Liver (tissue), 9 donors: Measurements from ENCODE around the gene TRMT1. TPM values are rescaled to one million over a fixed set of nuclear protein-coding genes. Genes with fewer than 3 reads are reported as not detected.

Experiments
- DNase-seq: peaks from one replicate; pipeline ENCODE4 v3.0.0-alpha.2; 2017; ENCODE audit warnings: low spot score
- H3K27ac ChIP-seq, 2 donors: one replicate each; pipeline ENCODE4 v1.7.0; 2013; ENCODE audit warnings: inconsistent platforms in 2 of 2, low read length in 2 of 2, control low read depth in 1 of 2, low read depth in 1 of 2, mild to moderate bottlenecking in 1 of 2
- H3K27me3 ChIP-seq, 4 donors: one replicate each; pipeline versions ENCODE4 v1.6.1 to v1.7.0; 2013; ENCODE audit warnings: low read length in 3 of 4, inconsistent platforms in 1 of 4, mild to moderate bottlenecking in 1 of 4, moderate library complexity in 1 of 4; ENCODE audit not compliant: control insufficient read depth in 4 of 4, insufficient read depth in 4 of 4
- H3K36me3 ChIP-seq, 4 donors: one replicate each; pipeline versions ENCODE4 v1.6.1 to v1.7.0; 2013; ENCODE audit warnings: low read length in 3 of 4, mild to moderate bottlenecking in 3 of 4, low read depth in 1 of 4, moderate library complexity in 1 of 4; ENCODE audit not compliant: control insufficient read depth in 4 of 4, insufficient read depth in 3 of 4
- H3K4me1 ChIP-seq, 4 donors: one replicate each; pipeline versions ENCODE4 v1.6.1 to v1.7.0; 2013; ENCODE audit warnings: low read length in 3 of 4, mild to moderate bottlenecking in 3 of 4, moderate library complexity in 1 of 4; ENCODE audit not compliant: control insufficient read depth in 4 of 4, insufficient read depth in 4 of 4
- H3K4me3 ChIP-seq, 3 donors: one replicate each; pipeline versions ENCODE4 v1.6.1 to v1.7.0; 2013; ENCODE audit warnings: low read length in 3 of 3, control low read depth in 1 of 3, low read depth in 1 of 3, mild to moderate bottlenecking in 1 of 3
- H3K9ac ChIP-seq, 2 donors: one replicate each; pipeline ENCODE4 v1.7.0; 2013; ENCODE audit warnings: low read length in 2 of 2, mild to moderate bottlenecking in 2 of 2, moderate library complexity in 2 of 2, control low read depth in 1 of 2, low read depth in 1 of 2
- H3K9me3 ChIP-seq, 4 donors: one replicate each; pipeline versions ENCODE4 v1.6.1 to v1.7.0; 2013; ENCODE audit warnings: low read length in 3 of 4; ENCODE audit not compliant: control insufficient read depth in 4 of 4
- CTCF ChIP-seq: fragments of 150-350 bp; IDR thresholded peaks from 2 replicates; pipeline ENCODE4 v1.5.1; 2017; ENCODE audit warnings: improper control_type of control experiment, low read depth, low read length; ENCODE audit not compliant: missing input control
- EGR1 ChIP-seq, 2 donors: IDR thresholded peaks; 2 replicates each; pipeline ENCODE4 v1.6.1; 2016 to 2018; ENCODE audit warnings: antibody characterized with exemption in 2 of 2, low read depth in 2 of 2
- FOXA1 ChIP-seq: IDR thresholded peaks from 2 replicates; pipeline ENCODE4 v1.6.1; 2016; ENCODE audit warnings: antibody characterized with exemption
- FOXA2 ChIP-seq: IDR thresholded peaks from 2 replicates; pipeline ENCODE4 v1.6.1; 2016; ENCODE audit warnings: antibody characterized with exemption
- GABPA ChIP-seq, 2 donors: IDR thresholded peaks in 1 of 2; conservative IDR thresholded peaks in 1 of 2; 2 replicates each; pipeline ENCODE4 v1.6.1; 2016; ENCODE audit warnings: antibody characterized with exemption in 2 of 2, mild to moderate bottlenecking in 1 of 2, moderate library complexity in 1 of 2
- HNF4A ChIP-seq, 2 donors: conservative IDR thresholded peaks; 2 replicates each; pipeline ENCODE4 v1.6.1; 2016; ENCODE audit warnings: antibody characterized with exemption in 2 of 2, mild to moderate bottlenecking in 2 of 2
- HNF4G ChIP-seq: IDR thresholded peaks from 2 replicates; pipeline ENCODE4 v1.6.1; 2016; ENCODE audit warnings: antibody characterized with exemption
- JUND ChIP-seq, 2 donors: IDR thresholded peaks; 2 replicates each; pipeline ENCODE4 v1.6.1; 2016; ENCODE audit warnings: antibody characterized with exemption in 2 of 2
- MAX ChIP-seq: IDR thresholded peaks from 2 replicates; pipeline ENCODE4 v1.6.1; 2016; ENCODE audit warnings: antibody characterized with exemption
- NR2F2 ChIP-seq: IDR thresholded peaks from 2 replicates; pipeline ENCODE4 v1.6.1; 2016; ENCODE audit warnings: antibody characterized with exemption
- RAD21 ChIP-seq, 2 donors: IDR thresholded peaks; 2 replicates each; pipeline ENCODE4 v1.6.1; 2016; ENCODE audit warnings: antibody characterized with exemption in 2 of 2, mild to moderate bottlenecking in 2 of 2
- RXRA ChIP-seq, 2 donors: IDR thresholded peaks; 2 replicates each; pipeline ENCODE4 v1.6.1; 2017 to 2018; ENCODE audit warnings: antibody characterized with exemption in 2 of 2, mild to moderate bottlenecking in 1 of 2
- SP1 ChIP-seq: IDR thresholded peaks from 2 replicates; pipeline ENCODE4 v1.6.1; 2018; ENCODE audit warnings: antibody characterized with exemption, mild to moderate bottlenecking
- TAF1 ChIP-seq: conservative IDR thresholded peaks from 2 replicates; pipeline ENCODE4 v1.6.1; 2016; ENCODE audit warnings: antibody characterized with exemption, mild to moderate bottlenecking
- YY1 ChIP-seq: IDR thresholded peaks from 2 replicates; pipeline ENCODE4 v1.6.1; 2016; ENCODE audit warnings: antibody characterized with exemption, mild to moderate bottlenecking
- WGBS: extraction: QIAGEN DNeasy Blood & Tissue Kit; methylation state at CpG from one replicate; pipeline ENCODE4 v1.1.7; 2013; 5-methylcytosine and 5-hydroxymethylcytosine counted together
- polyA plus RNA-seq, 2 donors: library from polyadenylated mRNA; stranded (reverse) in 1 of 2; unstranded in 1 of 2; fragments of 200-250 nt in 1 of 2; fragments of >200 nt in 1 of 2; fragmentation: Nextera tagmentation in 1 of 2; extraction: Ambion mirVana in 1 of 2; gene quantifications; one replicate each; pipeline versions ENCODE4 v1.2.1 to v1.2.3, GENCODE V29; 2013 to 2015
- total RNA-seq, 2 donors: library from RNA; depleted of rRNA; stranded (reverse); fragments of >200 nt; gene quantifications; one replicate each; pipeline ENCODE4 v1.2.3, GENCODE V29; 2014
- TF ChIP-seq, protein P1 (sequence below): IDR thresholded peaks from 2 replicates; pipeline ENCODE4 v1.6.1; 2016; ENCODE audit warnings: antibody characterized with exemption
- TF ChIP-seq, protein P2 (sequence below): IDR thresholded peaks from 2 replicates; pipeline ENCODE4 v1.6.1; 2016; ENCODE audit warnings: antibody characterized with exemption
- TF ChIP-seq, protein P3 (sequence below): IDR thresholded peaks from 2 replicates; pipeline ENCODE4 v1.6.1; 2016; ENCODE audit warnings: antibody characterized with exemption, mild to moderate bottlenecking
- donor health status: healthy.
- donor health status: healthy.
- donor health status: healthy.
- donor health status: healthy.
- donor health status: healthy.

TRMT1 gene
- total and polyA plus RNA-seq, 4 donors = 8.3 to 15.6 (median 11.7) TPM

DNA sequence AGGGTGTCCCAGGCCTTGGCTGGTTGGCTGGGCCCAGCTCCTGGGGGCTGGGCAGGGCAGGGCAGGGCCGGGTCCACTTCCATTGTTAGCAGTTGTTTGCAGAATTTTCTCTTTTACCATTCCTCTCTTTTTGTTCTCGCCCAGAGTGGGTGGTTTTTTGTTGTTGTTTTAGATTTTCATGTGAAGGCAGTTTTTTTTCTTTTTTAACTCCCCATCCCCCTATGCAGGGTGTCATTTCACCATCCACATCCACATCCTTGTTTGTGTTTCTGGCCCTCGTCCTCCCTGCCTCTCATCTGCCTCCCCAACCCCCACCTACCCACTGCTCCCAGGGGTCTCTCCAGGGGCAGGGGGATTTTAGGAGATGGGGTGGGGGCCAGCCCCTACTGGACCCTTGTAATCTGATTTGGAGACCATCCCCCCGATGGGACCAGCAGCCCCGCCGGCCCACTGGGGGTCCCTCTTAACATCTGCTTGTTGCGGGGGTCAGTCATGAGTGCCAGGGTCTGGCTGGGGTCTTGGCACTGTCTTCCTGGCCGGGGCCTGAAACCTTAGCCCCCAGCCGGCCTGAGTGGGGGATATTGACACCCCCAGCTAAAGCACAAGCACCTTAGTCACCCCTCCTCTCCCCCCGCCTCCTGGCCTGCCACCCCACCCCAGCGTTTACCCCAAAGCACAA is 23.2 kb upstream of the TRMT1 start:
- Histone ChIP-seq H3K27ac (no peak overlapping the region), H3K9me3 (no peaks in the 10 kb centered on the region), H3K4me1 (no peaks in the 10 kb centered on the region), H3K9ac (no peak overlapping the region), H3K4me3 (no peak overlapping the region), H3K36me3 (peaks cover 12 to 43% (median 17%) of the 10 kb centered on the region in 4 donors), H3K27me3 (no peaks in the 10 kb centered on the region)
- WGBS = 79% methylated on average over 11 of the region's 11 CpGs
- TF ChIP-seq NR2F2 (no peak), TAF1 (no peak)
- DNase-seq = no peak

GRCh38 chr19:13138916-13139198 is 22.3 kb upstream of the TRMT1 start:
- no peak for DNase-seq
- TF ChIP-seq SP1 = no peak
- no peak for TF ChIP-seq JUND (IDR thresholded peaks at IDR 0.05)
- no peak for TF ChIP-seq RXRA (IDR thresholded peaks at IDR 0.05)
- no peak for TF ChIP-seq MAX
- no peak for TF ChIP-seq GABPA (IDR thresholded peaks at IDR 0.05 in 1 of 2, conservative IDR thresholded peaks at IDR 0.05 in 1 of 2)
- TF ChIP-seq EGR1 (IDR thresholded peaks at IDR 0.05; ENCODE audit: low read depth in 2 of 2) = no peak
- no peak for TF ChIP-seq HNF4G
- TF ChIP-seq YY1 = no peak
- TF ChIP-seq, protein P1, sequence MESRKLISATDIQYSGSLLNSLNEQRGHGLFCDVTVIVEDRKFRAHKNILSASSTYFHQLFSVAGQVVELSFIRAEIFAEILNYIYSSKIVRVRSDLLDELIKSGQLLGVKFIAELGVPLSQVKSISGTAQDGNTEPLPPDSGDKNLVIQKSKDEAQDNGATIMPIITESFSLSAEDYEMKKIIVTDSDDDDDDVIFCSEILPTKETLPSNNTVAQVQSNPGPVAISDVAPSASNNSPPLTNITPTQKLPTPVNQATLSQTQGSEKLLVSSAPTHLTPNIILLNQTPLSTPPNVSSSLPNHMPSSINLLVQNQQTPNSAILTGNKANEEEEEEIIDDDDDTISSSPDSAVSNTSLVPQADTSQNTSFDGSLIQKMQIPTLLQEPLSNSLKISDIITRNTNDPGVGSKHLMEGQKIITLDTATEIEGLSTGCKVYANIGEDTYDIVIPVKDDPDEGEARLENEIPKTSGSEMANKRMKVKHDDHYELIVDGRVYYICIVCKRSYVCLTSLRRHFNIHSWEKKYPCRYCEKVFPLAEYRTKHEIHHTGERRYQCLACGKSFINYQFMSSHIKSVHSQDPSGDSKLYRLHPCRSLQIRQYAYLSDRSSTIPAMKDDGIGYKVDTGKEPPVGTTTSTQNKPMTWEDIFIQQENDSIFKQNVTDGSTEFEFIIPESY = no peak
- TF ChIP-seq, protein P2, sequence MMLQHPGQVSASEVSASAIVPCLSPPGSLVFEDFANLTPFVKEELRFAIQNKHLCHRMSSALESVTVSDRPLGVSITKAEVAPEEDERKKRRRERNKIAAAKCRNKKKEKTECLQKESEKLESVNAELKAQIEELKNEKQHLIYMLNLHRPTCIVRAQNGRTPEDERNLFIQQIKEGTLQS = no peak
- TF ChIP-seq, protein P3, sequence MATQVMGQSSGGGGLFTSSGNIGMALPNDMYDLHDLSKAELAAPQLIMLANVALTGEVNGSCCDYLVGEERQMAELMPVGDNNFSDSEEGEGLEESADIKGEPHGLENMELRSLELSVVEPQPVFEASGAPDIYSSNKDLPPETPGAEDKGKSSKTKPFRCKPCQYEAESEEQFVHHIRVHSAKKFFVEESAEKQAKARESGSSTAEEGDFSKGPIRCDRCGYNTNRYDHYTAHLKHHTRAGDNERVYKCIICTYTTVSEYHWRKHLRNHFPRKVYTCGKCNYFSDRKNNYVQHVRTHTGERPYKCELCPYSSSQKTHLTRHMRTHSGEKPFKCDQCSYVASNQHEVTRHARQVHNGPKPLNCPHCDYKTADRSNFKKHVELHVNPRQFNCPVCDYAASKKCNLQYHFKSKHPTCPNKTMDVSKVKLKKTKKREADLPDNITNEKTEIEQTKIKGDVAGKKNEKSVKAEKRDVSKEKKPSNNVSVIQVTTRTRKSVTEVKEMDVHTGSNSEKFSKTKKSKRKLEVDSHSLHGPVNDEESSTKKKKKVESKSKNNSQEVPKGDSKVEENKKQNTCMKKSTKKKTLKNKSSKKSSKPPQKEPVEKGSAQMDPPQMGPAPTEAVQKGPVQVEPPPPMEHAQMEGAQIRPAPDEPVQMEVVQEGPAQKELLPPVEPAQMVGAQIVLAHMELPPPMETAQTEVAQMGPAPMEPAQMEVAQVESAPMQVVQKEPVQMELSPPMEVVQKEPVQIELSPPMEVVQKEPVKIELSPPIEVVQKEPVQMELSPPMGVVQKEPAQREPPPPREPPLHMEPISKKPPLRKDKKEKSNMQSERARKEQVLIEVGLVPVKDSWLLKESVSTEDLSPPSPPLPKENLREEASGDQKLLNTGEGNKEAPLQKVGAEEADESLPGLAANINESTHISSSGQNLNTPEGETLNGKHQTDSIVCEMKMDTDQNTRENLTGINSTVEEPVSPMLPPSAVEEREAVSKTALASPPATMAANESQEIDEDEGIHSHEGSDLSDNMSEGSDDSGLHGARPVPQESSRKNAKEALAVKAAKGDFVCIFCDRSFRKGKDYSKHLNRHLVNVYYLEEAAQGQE = no peak
- no peak for TF ChIP-seq RAD21 (IDR thresholded peaks at IDR 0.05)
- no peak for TF ChIP-seq HNF4A (conservative IDR thresholded peaks at IDR 0.05)
- no peak for TF ChIP-seq TAF1
- no peak for TF ChIP-seq FOXA2
- TF ChIP-seq FOXA1 = no peak
- TF ChIP-seq NR2F2 = no peak
- TF ChIP-seq CTCF = no peak
- Histone ChIP-seq H3K27ac (no peak overlapping the region), H3K9me3 (no peaks in the 10 kb centered on the region), H3K4me3 (no peak overlapping the region), H3K36me3 (peaks cover 12 to 39% (median 15%) of the 10 kb centered on the region in 4 donors), H3K9ac (no peak overlapping the region), H3K27me3 (no peaks in the 10 kb centered on the region), H3K4me1 (no peaks in the 10 kb centered on the region)
- WGBS = 70% methylated on average over 10 of the region's 10 CpGs
